GM13977 (cell line): ENCODE measurements around the gene ELF1.
"Not testable (repeated sequence)": the region's sequence is repeated elsewhere in the genome, so short reads cannot be mapped to it uniquely, and the experiment has no call there.

Experiments used
- DNase-seq: peaks from one replicate; pipeline ENCODE4 v3.0.0; 2012; ENCODE audit warnings: low spot score
- in situ Hi-C: fragments of 300-500 bp; cut with MboI; formaldehyde crosslinking; loops from one replicate; pipeline ENCODE4 v1.12.0; 2022; ENCODE audit warnings: low sequenced_read_pairs, low pct_unique_long_range_greater_than_20kb, mixed read lengths, inconsistent platforms; ENCODE audit not compliant: unreplicated experiment
- TF ChIP-seq, protein P1 (sequence below): IDR thresholded peaks from 2 replicates; pipeline ENCODE4 v1.5.1; 2012; ENCODE audit warnings: mild to moderate bottlenecking, control low read depth; ENCODE audit not compliant: insufficient read depth; ENCODE audit errors: extremely low read depth, missing control alignments

Gene ELF1

DNA sequence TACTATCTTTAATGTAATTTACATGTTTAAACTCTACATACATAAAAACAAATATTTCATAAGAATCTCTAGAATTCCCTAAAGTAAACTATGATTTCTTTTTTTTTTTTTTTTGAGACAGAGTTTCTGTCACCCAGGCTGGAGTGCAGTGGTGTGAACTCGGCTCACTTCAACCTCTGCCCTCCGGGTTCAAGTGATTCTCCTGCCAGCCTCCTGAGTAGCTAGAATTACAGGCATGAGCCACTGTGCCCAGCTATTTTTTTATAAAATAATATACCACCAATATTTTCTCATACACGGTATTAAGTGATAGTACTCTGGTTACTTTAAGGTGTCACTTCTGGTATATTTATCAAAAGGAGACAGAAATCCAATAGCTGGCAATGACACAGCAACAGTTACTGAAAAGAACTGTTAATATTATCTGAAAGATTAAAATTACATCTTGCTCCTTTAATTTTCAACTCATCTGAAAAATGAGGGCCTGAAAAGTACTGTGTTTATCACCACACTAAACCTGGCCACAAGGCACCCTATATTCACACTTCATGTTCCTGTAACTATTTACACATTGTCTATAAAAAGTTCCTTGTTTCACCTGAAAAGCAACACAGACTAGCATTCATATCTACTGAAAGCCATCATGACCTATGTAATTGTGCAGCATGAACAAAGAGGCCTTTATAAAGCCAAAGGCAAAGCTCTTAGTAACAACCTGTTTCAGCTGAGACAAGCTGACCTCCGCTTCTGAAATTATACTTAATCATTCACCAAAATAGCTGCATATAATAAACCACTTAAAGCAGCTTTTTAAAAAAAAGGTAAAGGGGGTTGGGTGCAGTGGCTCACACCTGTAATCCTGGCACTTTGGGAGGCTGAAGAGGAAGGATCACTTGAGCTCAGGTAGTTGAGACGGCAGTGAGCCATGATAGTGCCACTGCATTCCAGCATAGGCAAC, 123.6 kb downstream of the ELF1 start:
- TF ChIP-seq, protein P1, sequence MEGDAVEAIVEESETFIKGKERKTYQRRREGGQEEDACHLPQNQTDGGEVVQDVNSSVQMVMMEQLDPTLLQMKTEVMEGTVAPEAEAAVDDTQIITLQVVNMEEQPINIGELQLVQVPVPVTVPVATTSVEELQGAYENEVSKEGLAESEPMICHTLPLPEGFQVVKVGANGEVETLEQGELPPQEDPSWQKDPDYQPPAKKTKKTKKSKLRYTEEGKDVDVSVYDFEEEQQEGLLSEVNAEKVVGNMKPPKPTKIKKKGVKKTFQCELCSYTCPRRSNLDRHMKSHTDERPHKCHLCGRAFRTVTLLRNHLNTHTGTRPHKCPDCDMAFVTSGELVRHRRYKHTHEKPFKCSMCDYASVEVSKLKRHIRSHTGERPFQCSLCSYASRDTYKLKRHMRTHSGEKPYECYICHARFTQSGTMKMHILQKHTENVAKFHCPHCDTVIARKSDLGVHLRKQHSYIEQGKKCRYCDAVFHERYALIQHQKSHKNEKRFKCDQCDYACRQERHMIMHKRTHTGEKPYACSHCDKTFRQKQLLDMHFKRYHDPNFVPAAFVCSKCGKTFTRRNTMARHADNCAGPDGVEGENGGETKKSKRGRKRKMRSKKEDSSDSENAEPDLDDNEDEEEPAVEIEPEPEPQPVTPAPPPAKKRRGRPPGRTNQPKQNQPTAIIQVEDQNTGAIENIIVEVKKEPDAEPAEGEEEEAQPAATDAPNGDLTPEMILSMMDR = no peak
- DNase-seq = no peak
- in situ Hi-C loops = no loop called here

DNA sequence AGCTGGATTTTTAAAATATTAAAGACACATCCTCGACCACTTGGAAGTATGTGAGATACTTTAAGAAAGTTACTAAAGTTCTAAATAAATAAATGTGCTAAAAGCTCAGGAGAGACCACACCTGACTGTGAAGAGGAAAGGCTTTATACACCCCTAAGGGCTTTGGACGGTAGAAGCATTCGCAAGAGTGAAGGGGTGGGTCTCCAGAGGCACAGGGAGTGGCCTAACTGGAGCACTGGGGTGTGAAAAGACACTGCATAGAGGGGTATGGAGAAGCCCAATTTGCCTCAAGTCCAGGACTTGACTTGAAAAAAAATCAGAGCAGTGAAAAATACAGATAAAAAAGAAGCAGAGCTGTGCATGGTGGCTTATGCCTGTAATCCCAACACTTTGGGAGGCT, 125.5 kb downstream of the ELF1 start:
- in situ Hi-C loops, DNase-seq: not testable (repeated sequence)

DNA sequence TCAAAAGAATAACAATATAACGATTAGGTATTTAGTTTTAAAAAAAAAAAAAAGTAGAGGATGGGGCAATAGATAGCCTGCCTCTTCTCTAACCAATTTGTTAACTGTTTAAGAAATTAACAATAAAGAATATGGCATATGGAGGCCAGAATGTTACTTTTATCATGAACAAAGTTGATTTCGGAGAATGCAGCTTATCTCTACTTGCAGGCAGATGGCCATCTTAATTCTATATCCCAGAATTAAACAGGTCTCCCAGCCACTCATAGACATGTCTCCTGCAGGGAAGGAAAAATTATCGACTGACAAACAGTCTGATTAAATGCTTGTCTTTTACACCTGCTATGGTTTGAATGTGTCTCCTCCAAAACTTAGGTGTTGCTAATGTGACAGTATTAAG, 133.1 kb downstream of the ELF1 start:
- TF ChIP-seq, protein P1 = no peak
- no peak for DNase-seq
- in situ Hi-C loops = no loop called here

DNA sequence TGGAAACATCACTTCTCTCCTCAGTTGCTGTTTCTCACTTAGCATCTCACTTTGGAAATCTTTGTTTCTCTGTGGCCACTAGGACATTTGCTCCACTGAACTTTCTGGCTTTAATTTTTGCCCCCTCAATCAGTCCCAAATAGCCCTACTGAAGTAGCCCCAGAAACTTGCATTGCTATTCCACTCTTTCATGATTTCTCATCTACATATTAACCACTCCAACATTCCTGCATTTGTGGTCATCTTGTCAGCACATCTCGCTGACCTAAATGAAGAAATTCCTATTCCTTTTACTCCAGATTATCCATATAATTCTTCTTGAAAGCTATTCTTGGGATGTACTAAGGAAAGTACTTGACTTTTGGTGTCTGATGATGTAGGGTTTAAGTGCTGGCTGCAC, 134.9 kb downstream of the ELF1 start:
- in situ Hi-C loops, DNase-seq: not testable (repeated sequence)
